ENCODE results near the gene XYLT1. TPM values are rescaled to one million over a fixed set of nuclear protein-coding genes. Genes with fewer than 3 reads are reported as not detected.

The XYLT1 gene
- total and polyA plus RNA-seq, 9 of the 15 experiments (the other 6 are each of a cell fraction or from before 2014, with no cell fraction given): 0.03 to 0.09 (median 0.08) TPM; not detected in 6

DNA sequence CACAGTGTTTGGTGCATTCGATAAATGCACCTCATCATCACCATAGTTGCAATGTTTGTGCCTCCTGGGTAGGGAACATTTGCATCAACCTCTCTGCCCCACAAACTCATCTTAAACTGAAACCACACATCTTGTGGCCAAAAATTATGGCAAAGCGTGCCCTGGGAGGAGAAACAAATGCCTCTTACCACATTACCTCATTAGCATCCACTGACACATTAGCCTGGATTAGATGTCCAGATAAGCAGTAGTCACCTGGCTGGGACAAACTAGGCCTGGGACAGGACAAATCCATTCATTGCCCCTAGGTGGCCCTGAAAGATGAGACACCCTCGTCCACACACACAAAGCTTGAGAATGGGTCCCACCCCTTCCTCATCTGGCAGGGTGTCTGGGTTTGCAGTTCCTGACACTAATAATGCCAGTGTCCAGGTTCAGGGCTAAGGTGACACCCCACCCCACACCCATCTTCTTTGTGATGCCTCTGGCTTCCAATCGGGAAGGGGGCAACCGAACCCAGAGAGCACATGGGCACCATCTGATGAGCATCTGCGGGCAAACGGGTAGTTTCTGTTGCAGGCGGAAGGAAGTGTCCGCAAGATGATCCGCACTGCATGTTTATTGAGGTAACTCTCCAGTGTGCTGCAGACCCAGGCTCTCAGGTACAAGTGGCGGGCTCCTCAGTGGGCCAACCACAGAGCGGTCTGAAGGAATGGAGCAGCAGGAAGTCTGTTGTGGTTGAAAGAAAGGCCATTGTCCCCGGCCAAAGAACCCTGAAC is 8.6 kb downstream of the XYLT1 start:
- Histone ChIP-seq H4K20me1 (replicated peaks; ENCODE audit: control insufficient read depth, insufficient read depth, low read length) (0 out of 2 replicates have a peak, but pooled peaks cover 4% of the 10 kb centered on the region), H3K9me3 (replicated peaks; ENCODE audit: control insufficient read depth, insufficient read depth, low read depth, low read length) (no peaks in the 10 kb centered on the region), H3K4me3 (no peak overlapping the region), H3K4me1 (replicated peaks in 1 of 2; ENCODE audit: control insufficient read depth in 2 of 2, insufficient read depth in 2 of 2, low read length in 2 of 2) (no peaks in the 10 kb centered on the region), H3K9ac (ENCODE audit: insufficient read depth in 1 of 2, low read depth in 2 of 2, low read length in 2 of 2) (no peak overlapping the region), H3K36me3 (ENCODE audit: control insufficient read depth, insufficient read depth, low read length) (no peaks in the 10 kb centered on the region), H3K4me2 (ENCODE audit: insufficient read depth, low read length) (no peak overlapping the region), H2AFZ (ENCODE audit: low read depth, low read length) (no peak overlapping the region), H3K79me2 (ENCODE audit: control insufficient read depth, insufficient read depth, low read length) (no peaks in the 10 kb centered on the region), H3K27ac (ENCODE audit: extremely low read depth, low read depth, low read length) (no peak overlapping the region), H3K9me1 (ENCODE audit: control insufficient read depth, insufficient read depth, low read length) (no peaks in the 10 kb centered on the region), H3K27me3 (ENCODE audit: control insufficient read depth in 2 of 2, insufficient read depth in 2 of 2, low read length in 2 of 2) (peaks cover 14 to 36% of the 10 kb centered on the region in 2 experiments)
- DNase-seq (ENCODE audit: extremely low read depth in 1 of 4, low spot score in 3 of 4) (no peak), FAIRE-seq (no peak), ATAC-seq (no peak)
- intact Hi-C loops (cut with micrococcal nuclease): no loop called here
- in situ Hi-C loops (cut with MboI): no loop called here
- under 1% methylated on average over 13 of the region's 13 CpGs for WGBS (ENCODE audit: insufficient coverage, low coverage, missing lambda C conversion rate)
- POLR2A ChIA-PET: no interaction called here
- CTCF ChIA-PET (ENCODE audit: low intra/inter-chr PET ratio): no interaction called here
- BruUV-seq (replicated peaks): no TSS peak
- TF ChIP-seq NR1H2 (CRISPR knock-in tag; IDR thresholded peaks at IDR 0.05) (no peak), SMARCE1 (IDR thresholded peaks at IDR 0.05) (no peak), ZNF316 (IDR thresholded peaks at IDR 0.05) (no peak), ZNF146 (CRISPR knock-in tag; IDR thresholded peaks at IDR 0.05; ENCODE audit: unreplicated experiment) (no peak), JUND (IDR thresholded peaks at IDR 0.05; ENCODE audit: borderline replicate concordance, low read depth, low read length) (no peak), JUND (tag; IDR thresholded peaks at IDR 0.05; ENCODE audit: borderline replicate concordance, low read depth, low read length) (no peak), HIVEP1 (CRISPR knock-in tag; IDR thresholded peaks at IDR 0.05) (no peak), MAFF (IDR thresholded peaks at IDR 0.05; ENCODE audit: low read length) (no peak), ADNP (tag; IDR thresholded peaks at IDR 0.05) (no peak), FIP1L1 (IDR thresholded peaks at IDR 0.05; ENCODE audit: low read depth, low read length, poor library complexity, severe bottlenecking) (no peak), PTBP1 (IDR thresholded peaks at IDR 0.05; ENCODE audit: low read depth, low read length) (no peak)
- TF ChIP-seq, protein P1, sequence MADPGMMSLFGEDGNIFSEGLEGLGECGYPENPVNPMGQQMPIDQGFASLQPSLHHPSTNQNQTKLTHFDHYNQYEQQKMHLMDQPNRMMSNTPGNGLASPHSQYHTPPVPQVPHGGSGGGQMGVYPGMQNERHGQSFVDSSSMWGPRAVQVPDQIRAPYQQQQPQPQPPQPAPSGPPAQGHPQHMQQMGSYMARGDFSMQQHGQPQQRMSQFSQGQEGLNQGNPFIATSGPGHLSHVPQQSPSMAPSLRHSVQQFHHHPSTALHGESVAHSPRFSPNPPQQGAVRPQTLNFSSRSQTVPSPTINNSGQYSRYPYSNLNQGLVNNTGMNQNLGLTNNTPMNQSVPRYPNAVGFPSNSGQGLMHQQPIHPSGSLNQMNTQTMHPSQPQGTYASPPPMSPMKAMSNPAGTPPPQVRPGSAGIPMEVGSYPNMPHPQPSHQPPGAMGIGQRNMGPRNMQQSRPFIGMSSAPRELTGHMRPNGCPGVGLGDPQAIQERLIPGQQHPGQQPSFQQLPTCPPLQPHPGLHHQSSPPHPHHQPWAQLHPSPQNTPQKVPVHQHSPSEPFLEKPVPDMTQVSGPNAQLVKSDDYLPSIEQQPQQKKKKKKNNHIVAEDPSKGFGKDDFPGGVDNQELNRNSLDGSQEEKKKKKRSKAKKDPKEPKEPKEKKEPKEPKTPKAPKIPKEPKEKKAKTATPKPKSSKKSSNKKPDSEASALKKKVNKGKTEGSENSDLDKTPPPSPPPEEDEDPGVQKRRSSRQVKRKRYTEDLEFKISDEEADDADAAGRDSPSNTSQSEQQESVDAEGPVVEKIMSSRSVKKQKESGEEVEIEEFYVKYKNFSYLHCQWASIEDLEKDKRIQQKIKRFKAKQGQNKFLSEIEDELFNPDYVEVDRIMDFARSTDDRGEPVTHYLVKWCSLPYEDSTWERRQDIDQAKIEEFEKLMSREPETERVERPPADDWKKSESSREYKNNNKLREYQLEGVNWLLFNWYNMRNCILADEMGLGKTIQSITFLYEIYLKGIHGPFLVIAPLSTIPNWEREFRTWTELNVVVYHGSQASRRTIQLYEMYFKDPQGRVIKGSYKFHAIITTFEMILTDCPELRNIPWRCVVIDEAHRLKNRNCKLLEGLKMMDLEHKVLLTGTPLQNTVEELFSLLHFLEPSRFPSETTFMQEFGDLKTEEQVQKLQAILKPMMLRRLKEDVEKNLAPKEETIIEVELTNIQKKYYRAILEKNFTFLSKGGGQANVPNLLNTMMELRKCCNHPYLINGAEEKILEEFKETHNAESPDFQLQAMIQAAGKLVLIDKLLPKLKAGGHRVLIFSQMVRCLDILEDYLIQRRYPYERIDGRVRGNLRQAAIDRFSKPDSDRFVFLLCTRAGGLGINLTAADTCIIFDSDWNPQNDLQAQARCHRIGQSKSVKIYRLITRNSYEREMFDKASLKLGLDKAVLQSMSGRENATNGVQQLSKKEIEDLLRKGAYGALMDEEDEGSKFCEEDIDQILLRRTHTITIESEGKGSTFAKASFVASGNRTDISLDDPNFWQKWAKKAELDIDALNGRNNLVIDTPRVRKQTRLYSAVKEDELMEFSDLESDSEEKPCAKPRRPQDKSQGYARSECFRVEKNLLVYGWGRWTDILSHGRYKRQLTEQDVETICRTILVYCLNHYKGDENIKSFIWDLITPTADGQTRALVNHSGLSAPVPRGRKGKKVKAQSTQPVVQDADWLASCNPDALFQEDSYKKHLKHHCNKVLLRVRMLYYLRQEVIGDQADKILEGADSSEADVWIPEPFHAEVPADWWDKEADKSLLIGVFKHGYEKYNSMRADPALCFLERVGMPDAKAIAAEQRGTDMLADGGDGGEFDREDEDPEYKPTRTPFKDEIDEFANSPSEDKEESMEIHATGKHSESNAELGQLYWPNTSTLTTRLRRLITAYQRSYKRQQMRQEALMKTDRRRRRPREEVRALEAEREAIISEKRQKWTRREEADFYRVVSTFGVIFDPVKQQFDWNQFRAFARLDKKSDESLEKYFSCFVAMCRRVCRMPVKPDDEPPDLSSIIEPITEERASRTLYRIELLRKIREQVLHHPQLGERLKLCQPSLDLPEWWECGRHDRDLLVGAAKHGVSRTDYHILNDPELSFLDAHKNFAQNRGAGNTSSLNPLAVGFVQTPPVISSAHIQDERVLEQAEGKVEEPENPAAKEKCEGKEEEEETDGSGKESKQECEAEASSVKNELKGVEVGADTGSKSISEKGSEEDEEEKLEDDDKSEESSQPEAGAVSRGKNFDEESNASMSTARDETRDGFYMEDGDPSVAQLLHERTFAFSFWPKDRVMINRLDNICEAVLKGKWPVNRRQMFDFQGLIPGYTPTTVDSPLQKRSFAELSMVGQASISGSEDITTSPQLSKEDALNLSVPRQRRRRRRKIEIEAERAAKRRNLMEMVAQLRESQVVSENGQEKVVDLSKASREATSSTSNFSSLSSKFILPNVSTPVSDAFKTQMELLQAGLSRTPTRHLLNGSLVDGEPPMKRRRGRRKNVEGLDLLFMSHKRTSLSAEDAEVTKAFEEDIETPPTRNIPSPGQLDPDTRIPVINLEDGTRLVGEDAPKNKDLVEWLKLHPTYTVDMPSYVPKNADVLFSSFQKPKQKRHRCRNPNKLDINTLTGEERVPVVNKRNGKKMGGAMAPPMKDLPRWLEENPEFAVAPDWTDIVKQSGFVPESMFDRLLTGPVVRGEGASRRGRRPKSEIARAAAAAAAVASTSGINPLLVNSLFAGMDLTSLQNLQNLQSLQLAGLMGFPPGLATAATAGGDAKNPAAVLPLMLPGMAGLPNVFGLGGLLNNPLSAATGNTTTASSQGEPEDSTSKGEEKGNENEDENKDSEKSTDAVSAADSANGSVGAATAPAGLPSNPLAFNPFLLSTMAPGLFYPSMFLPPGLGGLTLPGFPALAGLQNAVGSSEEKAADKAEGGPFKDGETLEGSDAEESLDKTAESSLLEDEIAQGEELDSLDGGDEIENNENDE (IDR thresholded peaks at IDR 0.05; ENCODE audit: low read depth, low read length): no peak

All from K562 (cell line).